Peyer's patch (tissue), 4 donors: ENCODE results near the gene ASCC2. TPM values are rescaled to one million over a fixed set of nuclear protein-coding genes. Genes with fewer than 3 reads are reported as not detected.
A peak's percentile ranks its signal among the peaks of the same experiment; 100 is the strongest.
"Not testable (repeated sequence)": the region's sequence is repeated elsewhere in the genome, so short reads cannot be mapped to it uniquely, and the experiment has no call there.

ENCODE experiments used
- DNase-seq, 3 donors: peaks; one replicate each; pipeline ENCODE4 v3.0.0-alpha.2; 2017 to 2019
- H3K27ac ChIP-seq, 4 donors: fragments of 200-600 bp; sonication (generic); one replicate each; pipeline ENCODE4 v1.5.1; 2016 to 2019
- H3K27me3 ChIP-seq, 2 donors: fragments of 200-600 bp; sonication (generic); one replicate each; pipeline ENCODE4 v1.5.1; 2019
- H3K36me3 ChIP-seq, 3 donors: fragments of 200-600 bp; sonication (generic); one replicate each; pipeline ENCODE4 v1.5.1; 2016 to 2019
- H3K4me1 ChIP-seq, 4 donors: fragments of 200-600 bp; sonication (generic); one replicate each; pipeline ENCODE4 v1.5.1; 2016 to 2019
- H3K4me3 ChIP-seq, 4 donors: fragments of 200-600 bp; sonication (generic); 1 replicate in 3 of 4; 2 replicates in 1 of 4; pipeline ENCODE4 v1.5.1; 2016 to 2019; ENCODE audit warnings: mild to moderate bottlenecking in 1 of 4
- H3K9me3 ChIP-seq, 4 donors: fragments of 200-600 bp; sonication (generic); one replicate each; pipeline ENCODE4 v1.5.1; 2016 to 2019; ENCODE audit warnings: mild to moderate bottlenecking in 1 of 4
- POLR2A ChIP-seq, 2 donors: fragments of 450-650 bp; IDR thresholded peaks; one replicate each; pipeline ENCODE4 v1.5.1; 2017; ENCODE audit warnings: antibody characterized with exemption in 2 of 2, mild to moderate bottlenecking in 2 of 2, moderate library complexity in 2 of 2
- total RNA-seq, 4 donors: library from RNA; depleted of rRNA; stranded (reverse); fragments of >200 nt; gene quantifications; one replicate each; pipeline ENCODE4 v1.1.0, GENCODE V29; 2016
- TF ChIP-seq, protein P1 (sequence below), 6 experiments: fragments of 450-650 bp in 4 of 6; fragments of 200-600 bp in 2 of 6; sonication (generic) in 1 of 6; IDR thresholded peaks; one replicate each; pipeline ENCODE4 v1.5.1; 2017 to 2019; ENCODE audit warnings: antibody characterized with exemption in 6 of 6, mild to moderate bottlenecking in 3 of 6, moderate library complexity in 1 of 6

The ASCC2 gene
- total RNA-seq, 4 donors from 2014 or later, result 47.5 to 91.6 (median 78.4) TPM

DNA sequence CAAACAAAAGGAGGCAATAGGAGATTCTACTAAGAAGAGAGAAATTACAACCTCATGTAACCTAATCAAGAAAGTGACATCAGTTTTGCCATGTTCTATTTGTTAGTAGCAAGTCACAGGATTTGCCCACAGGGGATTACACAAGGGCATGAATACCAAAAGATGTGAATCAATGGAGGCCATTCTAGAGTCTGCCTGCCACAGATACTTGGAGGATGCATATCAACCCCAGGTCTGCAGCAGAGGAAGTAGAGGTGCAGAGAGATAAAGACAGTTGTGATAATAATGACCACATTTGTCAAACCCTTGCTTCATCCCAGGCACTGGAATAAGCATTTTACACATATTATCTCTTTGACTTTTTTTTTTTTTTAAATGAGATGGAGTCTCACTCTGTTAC lies 2.4 kb upstream of the ASCC2 start:
- Histone ChIP-seq H3K27ac (no peak overlapping the region), H3K4me1 (peaks cover 0 to 15% (median 7%) of the 10 kb centered on the region in 4 donors), H3K4me3 (no peak overlapping the region), H3K27me3 (no peaks in the 10 kb centered on the region), H3K36me3 (no peaks in the 10 kb centered on the region), H3K9me3 (no peaks in the 10 kb centered on the region)
- no peak for DNase-seq
- TF ChIP-seq, protein P1, sequence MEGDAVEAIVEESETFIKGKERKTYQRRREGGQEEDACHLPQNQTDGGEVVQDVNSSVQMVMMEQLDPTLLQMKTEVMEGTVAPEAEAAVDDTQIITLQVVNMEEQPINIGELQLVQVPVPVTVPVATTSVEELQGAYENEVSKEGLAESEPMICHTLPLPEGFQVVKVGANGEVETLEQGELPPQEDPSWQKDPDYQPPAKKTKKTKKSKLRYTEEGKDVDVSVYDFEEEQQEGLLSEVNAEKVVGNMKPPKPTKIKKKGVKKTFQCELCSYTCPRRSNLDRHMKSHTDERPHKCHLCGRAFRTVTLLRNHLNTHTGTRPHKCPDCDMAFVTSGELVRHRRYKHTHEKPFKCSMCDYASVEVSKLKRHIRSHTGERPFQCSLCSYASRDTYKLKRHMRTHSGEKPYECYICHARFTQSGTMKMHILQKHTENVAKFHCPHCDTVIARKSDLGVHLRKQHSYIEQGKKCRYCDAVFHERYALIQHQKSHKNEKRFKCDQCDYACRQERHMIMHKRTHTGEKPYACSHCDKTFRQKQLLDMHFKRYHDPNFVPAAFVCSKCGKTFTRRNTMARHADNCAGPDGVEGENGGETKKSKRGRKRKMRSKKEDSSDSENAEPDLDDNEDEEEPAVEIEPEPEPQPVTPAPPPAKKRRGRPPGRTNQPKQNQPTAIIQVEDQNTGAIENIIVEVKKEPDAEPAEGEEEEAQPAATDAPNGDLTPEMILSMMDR (IDR thresholded peaks at IDR 0.05), result no peak
- no peak for TF ChIP-seq POLR2A (IDR thresholded peaks at IDR 0.05)

DNA sequence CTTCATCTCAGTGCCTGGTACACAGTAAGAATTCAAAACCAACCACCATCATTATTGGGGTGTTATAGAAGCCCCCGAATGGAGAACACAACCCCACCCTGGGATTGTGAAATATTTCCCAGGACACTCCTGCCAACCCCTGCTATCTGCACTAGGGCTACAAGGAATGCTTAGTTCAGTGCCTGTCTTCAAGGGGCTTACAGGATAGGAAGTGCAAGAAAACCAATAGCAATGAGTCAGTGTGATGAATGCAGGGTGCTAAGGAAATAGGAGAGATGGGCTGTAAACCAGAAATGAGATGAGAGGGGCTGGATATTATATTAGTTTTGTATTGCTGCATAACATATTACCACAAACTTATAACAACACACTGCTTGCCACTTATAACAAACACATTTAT lies 965 bp upstream of the ASCC2 start:
- H3K4me3 ChIP-seq, result no peak overlapping the region
- no peaks in the 10 kb centered on the region for H3K27me3 ChIP-seq
- no peak for TF ChIP-seq POLR2A (IDR thresholded peaks at IDR 0.05)
- TF ChIP-seq, protein P1 (IDR thresholded peaks at IDR 0.05), result no peak
- no peak for DNase-seq
- peak overlapping the region in 1 of 4 donors; percentile 83 for H3K27ac ChIP-seq
- no peaks in the 10 kb centered on the region for H3K9me3 ChIP-seq
- peaks cover 0 to 3% (median 0%) of the 10 kb centered on the region in 3 donors for H3K36me3 ChIP-seq
- H3K4me1 ChIP-seq, result peaks cover 0 to 15% (median 7%) of the 10 kb centered on the region in 4 donors

DNA sequence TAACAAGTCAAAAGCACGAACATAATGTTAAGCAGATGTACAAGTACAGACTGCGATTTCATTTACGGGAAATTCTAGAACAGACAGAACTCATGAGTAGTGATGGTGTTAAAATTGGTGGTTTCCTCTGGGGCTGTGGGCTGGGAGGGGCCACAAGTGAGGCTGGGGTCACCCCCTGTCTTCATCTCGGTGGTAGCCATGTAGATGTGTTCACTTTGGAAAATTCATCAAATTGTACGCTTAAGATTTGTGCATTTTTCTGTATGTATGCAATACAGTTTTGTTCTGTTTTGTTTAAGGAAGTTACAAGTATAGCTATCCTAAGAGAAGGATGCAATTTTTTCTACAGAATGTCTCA lies 504 bp upstream of the ASCC2 start:
- peak overlapping the region; percentile 84 to 97 (median 95) for H3K4me3 ChIP-seq
- DNase-seq, result no peak
- TF ChIP-seq, protein P1 (IDR thresholded peaks at IDR 0.05), result no peak
- no peak for TF ChIP-seq POLR2A (IDR thresholded peaks at IDR 0.05)
- H3K27ac ChIP-seq, result peak overlapping the region; percentile 79 to 83 (median 82)
- H3K27me3 ChIP-seq, result no peaks in the 10 kb centered on the region
- peaks cover 0 to 7% (median 0%) of the 10 kb centered on the region in 3 donors for H3K36me3 ChIP-seq
- peaks cover 0 to 15% (median 7%) of the 10 kb centered on the region in 4 donors for H3K4me1 ChIP-seq
- no peaks in the 10 kb centered on the region for H3K9me3 ChIP-seq

DNA sequence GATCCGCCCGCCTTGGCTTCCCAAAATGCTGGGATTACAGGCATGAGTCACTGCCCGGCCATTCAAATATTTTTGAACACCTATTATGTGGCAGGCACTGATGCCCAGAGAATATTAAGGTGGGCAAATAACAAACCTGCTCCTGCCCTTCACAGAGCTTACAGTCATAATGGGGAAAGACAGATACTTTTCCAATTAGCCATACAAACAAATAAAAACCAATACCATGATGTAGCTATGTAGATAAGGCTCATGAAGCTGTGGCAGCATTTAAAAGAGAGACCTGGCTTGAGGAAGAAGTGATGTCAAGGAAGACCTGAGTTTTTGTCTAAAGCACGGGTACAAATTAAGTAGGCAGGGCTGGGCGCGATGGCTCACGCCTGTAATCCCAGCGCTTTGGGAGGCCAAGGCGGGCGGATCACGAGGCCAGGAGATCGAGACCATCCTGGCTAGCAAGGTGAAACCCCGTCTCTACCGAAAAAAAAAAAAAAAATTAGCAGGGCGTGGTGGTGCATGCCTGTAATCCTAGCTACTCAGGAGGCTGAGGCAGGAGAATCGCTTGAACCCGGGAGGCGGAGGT lies 1.2 kb downstream of the ASCC2 start:
- not testable (repeated sequence) for H3K27me3 ChIP-seq, H3K27ac ChIP-seq

DNA sequence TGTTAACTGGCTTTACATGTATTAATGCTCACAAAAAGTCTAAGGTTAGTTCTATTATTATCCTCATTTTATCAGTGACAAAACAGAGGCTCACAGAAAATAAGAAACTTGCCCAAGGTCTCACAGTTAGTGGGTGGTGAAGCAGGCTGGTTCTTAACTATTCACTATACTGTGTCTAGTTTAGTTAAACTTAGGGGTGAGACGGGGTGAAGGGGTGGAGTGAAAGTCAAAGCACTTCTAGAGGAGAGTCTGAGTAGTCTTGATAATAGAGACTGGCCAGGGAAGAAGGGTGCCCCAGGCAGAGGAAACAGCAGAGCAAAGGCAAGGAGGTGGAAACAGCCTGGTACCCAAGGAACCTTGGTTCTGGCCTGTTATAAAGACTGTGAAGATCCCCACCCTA lies 4.0 kb downstream of the ASCC2 start:
- no peaks in the 10 kb centered on the region for H3K27me3 ChIP-seq
- TF ChIP-seq POLR2A (IDR thresholded peaks at IDR 0.05), result no peak
- TF ChIP-seq, protein P1 (IDR thresholded peaks at IDR 0.05), result no peak
- peaks cover 0 to 15% (median 7%) of the 10 kb centered on the region in 4 donors for H3K4me1 ChIP-seq
- no peaks in the 10 kb centered on the region for H3K9me3 ChIP-seq
- H3K4me3 ChIP-seq, result no peak overlapping the region
- no peak overlapping the region for H3K27ac ChIP-seq
- H3K36me3 ChIP-seq, result peaks cover 0 to 50% (median 0%) of the 10 kb centered on the region in 3 donors
- no peak for DNase-seq

More for the DNA sequence above, 1.2 kb downstream of the ASCC2 start:
- not testable (repeated sequence) for DNase-seq, H3K9me3 ChIP-seq
- H3K4me1 ChIP-seq, result peaks cover 0 to 15% (median 7%) of the 10 kb centered on the region in 4 donors
- H3K36me3 ChIP-seq, result peaks cover 0 to 22% (median 0%) of the 10 kb centered on the region in 3 donors
- peak overlapping the region in 3 of 4 donors; percentile 84 to 96 (median 94) for H3K4me3 ChIP-seq

DNA sequence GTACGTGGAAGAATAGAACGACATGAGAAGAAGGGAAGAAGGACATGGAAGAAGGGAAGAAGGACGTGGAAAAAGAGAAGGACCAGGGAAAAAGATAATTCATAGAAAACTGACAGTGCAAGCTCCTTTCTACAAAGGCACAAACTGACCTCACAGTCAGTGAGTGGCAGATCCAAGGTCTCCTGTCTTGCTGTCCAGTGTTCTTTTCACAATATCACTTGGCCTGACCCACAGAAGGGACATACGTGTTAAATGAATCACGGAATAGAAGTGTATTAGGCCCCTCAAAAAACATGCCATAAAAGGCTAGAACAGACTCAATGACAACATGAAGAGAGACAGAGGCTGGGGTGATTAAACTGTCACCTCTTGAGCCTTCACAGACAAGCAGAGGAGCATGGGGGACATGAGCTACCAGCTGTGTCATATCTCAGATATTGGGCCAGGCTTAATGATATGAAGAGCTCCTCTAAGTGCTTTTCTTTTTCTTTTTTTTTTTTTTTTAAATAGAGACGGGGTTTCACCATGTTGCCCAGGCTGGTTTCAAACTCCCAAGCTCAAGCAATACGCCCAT lies 4.6 kb downstream of the ASCC2 start:
- Histone ChIP-seq H3K27ac (no peak overlapping the region), H3K4me3 (no peak overlapping the region), H3K27me3 (no peaks in the 10 kb centered on the region), H3K9me3 (no peaks in the 10 kb centered on the region), H3K36me3 (peaks cover 0 to 51% (median 0%) of the 10 kb centered on the region in 3 donors), H3K4me1 (peaks cover 0 to 15% (median 7%) of the 10 kb centered on the region in 4 donors)
- no peak for TF ChIP-seq POLR2A (IDR thresholded peaks at IDR 0.05)
- TF ChIP-seq, protein P1 (IDR thresholded peaks at IDR 0.05), result no peak
- no peak for DNase-seq
